Psoas muscle (tissue), 8 donors: Measurements from ENCODE around the gene SLC7A14. TPM values are rescaled to one million over a fixed set of nuclear protein-coding genes. Genes with fewer than 3 reads are reported as not detected.

Experiments
- ATAC-seq, 4 donors: fragments of 200-7000 bp; cut with Tn5 transposase; one replicate each; pipeline ENCODE4 v1.9.1; 2020; ENCODE audit warnings: moderate library complexity in 3 of 4, mild to moderate bottlenecking in 2 of 4
- DNase-seq, 2 donors: peaks; one replicate each; pipeline ENCODE4 v3.0.0-alpha.2; 2020
- H3K27ac ChIP-seq: fragments of 200-600 bp; one replicate; pipeline ENCODE4 v1.8.0; 2022
- H3K27me3 ChIP-seq, 3 donors: fragments of 200-600 bp in 1 of 3; one replicate each; pipeline versions ENCODE4 v1.6.1 to v1.8.0; 2013 to 2022; ENCODE audit warnings: low read length in 2 of 3, mild to moderate bottlenecking in 2 of 3, moderate library complexity in 1 of 3; ENCODE audit not compliant: insufficient read depth in 3 of 3
- H3K36me3 ChIP-seq, 2 donors: fragments of 200-600 bp in 1 of 2; one replicate each; pipeline versions ENCODE4 v1.6.1 to v1.8.0; 2013 to 2022; ENCODE audit warnings: low read depth in 1 of 2, mild to moderate bottlenecking in 1 of 2, moderate library complexity in 1 of 2; ENCODE audit not compliant: insufficient read depth in 1 of 2
- H3K4me1 ChIP-seq: fragments of 200-600 bp; one replicate; pipeline ENCODE4 v1.8.0; 2022
- H3K4me3 ChIP-seq: fragments of 200-600 bp; one replicate; pipeline ENCODE4 v1.8.0; 2022; ENCODE audit warnings: mild to moderate bottlenecking
- H3K9me3 ChIP-seq: fragments of 200-600 bp; one replicate; pipeline ENCODE4 v1.8.0; 2022
- CTCF ChIP-seq: fragments of 200-600 bp; IDR thresholded peaks from one replicate; pipeline ENCODE4 v1.8.0; 2022; ENCODE audit warnings: antibody characterized with exemption
- WGBS, 3 donors: extraction: QIAGEN DNeasy Blood & Tissue Kit; methylation state at CpG; one replicate each; pipeline versions ENCODE4 v1.1.6 to v1.1.7; 2013; 5-methylcytosine and 5-hydroxymethylcytosine counted together
- intact Hi-C, 2 donors: fragments of 100-400 bp; cut with DNase I; formaldehyde crosslinking; loops; one replicate each; pipeline versions ENCODE4 v1.11.0 to v1.14.2; 2022
- polyA plus RNA-seq, 3 donors: library from polyadenylated mRNA; stranded (reverse); fragments of 200-250 nt; gene quantifications; one replicate each; pipeline ENCODE4 v1.2.3, GENCODE V29; 2013
- total RNA-seq, 4 donors: library from RNA; stranded (reverse); fragmentation: NEBNext Ultra II Directional in 2 of 4; extraction: Animal tissue kit (Norgen Biotek cat#: 25700) in 2 of 4; gene quantifications; one replicate each; pipeline versions ENCODE4 v1.2.1 to v1.2.4, GENCODE V29; 2021 to 2023
- donor health status: healthy with polysubstance abuse.
- donor health status: DM: no; HTN: no; CAD: no; lungs with moderate emphysema.
- donor health status: Bipolar disorder and iron deficiency.
- donor health status: healthy.
- donor health status: DM: yes; HTN: yes; CAD: no.
- donor health status: DM: no; HTN: no; CAD: no.
- donor health status: DM: no; HTN: no; CAD: no.
- donor health status: DM: yes; HTN: yes; CAD: no.

The SLC7A14 gene
- total and polyA plus RNA-seq, 7 donors: under 0.01 to 0.04 (median 0.01) TPM; not detected in 4

GRCh38 chr3:170529912-170530311 is 56.0 kb downstream of the SLC7A14 start:
- Histone ChIP-seq H3K36me3 (no peaks in the 10 kb centered on the region), H3K27ac (no peak overlapping the region), H3K27me3 (no peaks in the 10 kb centered on the region), H3K4me3 (no peak overlapping the region), H3K9me3 (no peaks in the 10 kb centered on the region), H3K4me1 (no peaks in the 10 kb centered on the region)
- no peak for TF ChIP-seq CTCF
- ATAC-seq (no peak), DNase-seq (no peak)
- WGBS, 3 donors: 93 to 95% (median 93%) methylated on average over 4 of the region's 4 CpGs
- intact Hi-C loops: no loop called here

DNA sequence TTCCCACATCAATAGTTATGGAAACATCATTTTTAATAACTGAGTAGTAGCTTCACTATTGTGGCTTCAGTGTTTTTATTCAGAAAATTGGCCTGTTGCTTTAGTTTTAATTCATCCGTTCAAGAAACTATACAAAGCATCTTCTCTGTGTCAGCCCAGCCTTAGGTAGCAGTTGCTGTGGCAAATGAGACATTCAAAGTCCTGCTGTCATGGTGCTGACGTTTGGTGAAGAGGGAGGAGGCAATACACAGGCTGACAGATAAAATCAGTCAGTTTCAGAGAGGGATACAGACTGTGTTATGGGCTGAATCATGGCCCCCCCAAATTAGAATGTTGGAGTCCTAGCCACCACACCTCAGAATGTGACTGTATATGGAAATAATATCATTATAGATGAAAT is 56.5 kb downstream of the SLC7A14 start:
- DNase-seq (no peak), ATAC-seq (no peak)
- no peak for TF ChIP-seq CTCF
- no peak overlapping the region for H3K27ac ChIP-seq
- WGBS, 3 donors: 40 to 54% (median 53%) methylated on average over 2 of the region's 2 CpGs
- H3K27me3 ChIP-seq: no peaks in the 10 kb centered on the region
- no peaks in the 10 kb centered on the region for H3K36me3 ChIP-seq
- intact Hi-C loops: no loop called here
- H3K9me3 ChIP-seq: no peaks in the 10 kb centered on the region
- H3K4me3 ChIP-seq: no peak overlapping the region
- no peaks in the 10 kb centered on the region for H3K4me1 ChIP-seq

GRCh38 chr3:170528726-170529125 is 57.1 kb downstream of the SLC7A14 start:
- H3K4me1 ChIP-seq: no peaks in the 10 kb centered on the region
- H3K4me3 ChIP-seq: no peak overlapping the region
- H3K36me3 ChIP-seq: no peaks in the 10 kb centered on the region
- ATAC-seq: no peak
- no peak overlapping the region for H3K27ac ChIP-seq
- no peak for TF ChIP-seq CTCF
- intact Hi-C loops: no loop called here
- no peaks in the 10 kb centered on the region for H3K27me3 ChIP-seq
- WGBS, 3 donors: 43 to 52% (median 45%) methylated on average over 8 of the region's 8 CpGs
- H3K9me3 ChIP-seq: no peaks in the 10 kb centered on the region
- DNase-seq: no peak

DNA sequence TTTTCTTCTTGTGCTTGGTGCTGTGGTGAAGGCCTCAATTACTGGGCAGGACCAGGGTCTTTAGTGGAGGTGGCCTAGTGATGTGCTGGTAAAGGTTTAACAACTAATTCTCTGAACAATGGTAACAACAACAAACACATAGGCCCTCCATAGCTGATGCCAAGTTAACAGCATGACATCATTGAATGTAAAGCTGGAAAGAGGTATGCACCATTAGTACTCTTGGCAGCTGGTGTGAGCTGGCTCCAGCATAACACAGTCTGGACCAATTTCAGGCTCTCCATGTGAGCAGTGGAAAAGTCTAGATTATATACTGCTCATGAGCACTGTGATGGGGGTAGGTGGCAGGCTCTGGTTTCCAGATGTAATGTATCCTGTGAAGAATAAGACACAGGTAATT is 61.8 kb downstream of the SLC7A14 start:
- H3K9me3 ChIP-seq: no peaks in the 10 kb centered on the region
- H3K4me1 ChIP-seq: no peaks in the 10 kb centered on the region
- intact Hi-C loops: no loop called here
- no peak for ATAC-seq
- no peak for TF ChIP-seq CTCF
- H3K4me3 ChIP-seq: no peak overlapping the region
- H3K36me3 ChIP-seq: no peaks in the 10 kb centered on the region
- DNase-seq: no peak
- no peak overlapping the region for H3K27ac ChIP-seq
- no peaks in the 10 kb centered on the region for H3K27me3 ChIP-seq

GRCh38 chr3:170523248-170523647 is 62.6 kb downstream of the SLC7A14 start:
- DNase-seq (no peak), ATAC-seq (no peak)
- no peak for TF ChIP-seq CTCF
- no peaks in the 10 kb centered on the region for H3K9me3 ChIP-seq
- intact Hi-C loops: no loop called here
- H3K4me3 ChIP-seq: no peak overlapping the region
- no peak overlapping the region for H3K27ac ChIP-seq
- no peaks in the 10 kb centered on the region for H3K4me1 ChIP-seq
- WGBS, 3 donors: 83 to 86% (median 83%) methylated on average over 2 of the region's 2 CpGs
- H3K36me3 ChIP-seq: no peaks in the 10 kb centered on the region
- no peaks in the 10 kb centered on the region for H3K27me3 ChIP-seq
